H9 (cell line): ENCODE results near the gene MED27. TPM values are rescaled to one million over a fixed set of nuclear protein-coding genes. Genes with fewer than 3 reads are reported as not detected.

ENCODE experiments used
- DNase-seq: peaks from one replicate; pipeline ENCODE4 v3.0.0-alpha.2; 2017
- H2AFZ ChIP-seq: one replicate; pipeline ENCODE4 v1.6.1; 2013; ENCODE audit warnings: mild to moderate bottlenecking, low read length, control low read depth, moderate library complexity
- H2AK5ac ChIP-seq: 2 replicates; pipeline ENCODE4 v1.6.1; 2013; ENCODE audit warnings: low read length, control low read depth, mixed read lengths; ENCODE audit not compliant: insufficient read length
- H2BK120ac ChIP-seq: one replicate; pipeline ENCODE4 v1.6.1; 2013; ENCODE audit warnings: low read depth, mild to moderate bottlenecking, low read length, control low read depth, inconsistent platforms; ENCODE audit not compliant: poor library complexity, severe bottlenecking
- H2BK12ac ChIP-seq: 2 replicates; pipeline ENCODE4 v1.6.1; 2013; ENCODE audit warnings: low read length, control low read depth, mixed read lengths, low read depth; ENCODE audit not compliant: insufficient read length
- H2BK15ac ChIP-seq: 2 replicates; pipeline ENCODE4 v1.6.1; 2013; ENCODE audit warnings: low read depth, low read length, control low read depth
- H2BK20ac ChIP-seq: one replicate; pipeline ENCODE4 v1.6.1; 2013; ENCODE audit warnings: low read depth, mild to moderate bottlenecking, low read length, control low read depth, inconsistent platforms; ENCODE audit not compliant: poor library complexity, severe bottlenecking
- H2BK5ac ChIP-seq: 2 replicates; pipeline ENCODE4 v1.6.1; 2013; ENCODE audit warnings: low read length, control low read depth, mixed read lengths; ENCODE audit not compliant: insufficient read length
- H3K14ac ChIP-seq: 2 replicates; pipeline ENCODE4 v1.6.1; 2013; ENCODE audit warnings: low read length, control low read depth; ENCODE audit not compliant: insufficient read depth
- H3K18ac ChIP-seq: 2 replicates; pipeline ENCODE4 v1.6.1; 2013; ENCODE audit warnings: low read depth, mild to moderate bottlenecking, mixed read lengths, low read length, control low read depth; ENCODE audit not compliant: insufficient read length
- H3K23ac ChIP-seq: 2 replicates; pipeline ENCODE4 v1.6.1; 2013; ENCODE audit warnings: low read length, control low read depth, mixed read lengths, low read depth; ENCODE audit not compliant: insufficient read length
- H3K23me2 ChIP-seq: 2 replicates; pipeline ENCODE4 v1.6.1; 2013; ENCODE audit warnings: low read depth, mild to moderate bottlenecking, mixed read lengths, low read length, control low read depth; ENCODE audit not compliant: insufficient read length, poor library complexity, severe bottlenecking
- H3K27ac ChIP-seq: 2 replicates; pipeline ENCODE4 v1.5.1; 2013; ENCODE audit warnings: low read length, control low read depth, mixed read lengths, low read depth; ENCODE audit not compliant: insufficient read length
- H3K27me3 ChIP-seq: 2 replicates; pipeline ENCODE4 v1.6.1; 2013; ENCODE audit warnings: low read length, control low read depth, inconsistent platforms; ENCODE audit not compliant: insufficient read depth
- H3K4ac ChIP-seq: 2 replicates; pipeline ENCODE4 v1.6.1; 2013; ENCODE audit warnings: low read depth, mild to moderate bottlenecking, control low read depth, inconsistent platforms, low read length, moderate library complexity
- H3K4me1 ChIP-seq: 2 replicates; pipeline ENCODE4 v1.6.1; 2013; ENCODE audit warnings: low read length, control low read depth, inconsistent platforms; ENCODE audit not compliant: insufficient read depth
- H3K4me2 ChIP-seq: 2 replicates; pipeline ENCODE4 v1.6.1; 2013; ENCODE audit warnings: low read length, control low read depth, mixed read lengths; ENCODE audit not compliant: insufficient read length, insufficient read depth
- H3K56ac ChIP-seq: 2 replicates; pipeline ENCODE4 v1.6.1; 2013; ENCODE audit warnings: low read depth, mild to moderate bottlenecking, mixed read lengths, low read length, control low read depth; ENCODE audit not compliant: insufficient read length
- H3K79me1 ChIP-seq: 2 replicates; pipeline ENCODE4 v1.6.1; 2013; ENCODE audit warnings: low read depth, mild to moderate bottlenecking, moderate library complexity, low read length, control low read depth, inconsistent platforms; ENCODE audit not compliant: insufficient read depth, poor library complexity, severe bottlenecking
- H3K79me2 ChIP-seq: 2 replicates; pipeline ENCODE4 v1.6.1; 2013; ENCODE audit warnings: low read length, control low read depth, inconsistent platforms; ENCODE audit not compliant: insufficient read depth
- H3K9ac ChIP-seq: 2 replicates; pipeline ENCODE4 v1.6.1; 2013; ENCODE audit warnings: low read length, control low read depth, mixed read lengths; ENCODE audit not compliant: insufficient read length; ENCODE audit errors: extremely low read depth
- H3K9me3 ChIP-seq: one replicate; pipeline ENCODE4 v1.6.1; 2013; ENCODE audit warnings: low read depth, low read length, inconsistent platforms; ENCODE audit not compliant: control insufficient read depth
- H3T11ph ChIP-seq: one replicate; pipeline ENCODE4 v1.6.1; 2013; ENCODE audit warnings: mild to moderate bottlenecking, low read length, control low read depth, inconsistent platforms
- H4K20me1 ChIP-seq: one replicate; pipeline ENCODE4 v1.6.1; 2013; ENCODE audit not compliant: control insufficient read depth, insufficient read length, insufficient read depth
- H4K5ac ChIP-seq: 2 replicates; pipeline ENCODE4 v1.6.1; 2013; ENCODE audit warnings: low read depth, mild to moderate bottlenecking, mixed read lengths, low read length, control low read depth; ENCODE audit not compliant: insufficient read length
- H4K8ac ChIP-seq: replicated peaks from 2 replicates; pipeline ENCODE4 v1.6.1; 2013; ENCODE audit warnings: low read length, control low read depth, mixed read lengths, low read depth; ENCODE audit not compliant: insufficient read length
- H4K91ac ChIP-seq: 2 replicates; pipeline ENCODE4 v1.6.1; 2013; ENCODE audit warnings: low read depth, mild to moderate bottlenecking, moderate library complexity, mixed read lengths, low read length, control low read depth; ENCODE audit not compliant: insufficient read length
- H3K27ac Mint-ChIP-seq, 3 experiments: 2 replicates in 2 of 3; 3 replicates in 1 of 3; pipeline ENCODE4 v1.8.0; 2020 to 2021; ENCODE audit warnings: mixed read lengths in 3 of 3, mild to moderate bottlenecking in 1 of 3, moderate library complexity in 1 of 3
- H3K27me3 Mint-ChIP-seq: 2 replicates; pipeline ENCODE4 v1.8.0; 2021; ENCODE audit warnings: low read depth, mild to moderate bottlenecking, moderate library complexity, mixed read lengths
- H3K36me3 Mint-ChIP-seq, 3 experiments: 2 replicates in 2 of 3; 3 replicates in 1 of 3; pipeline ENCODE4 v1.8.0; 2020 to 2021; ENCODE audit warnings: low read depth in 3 of 3, mixed read lengths in 3 of 3; ENCODE audit not compliant: insufficient read depth in 1 of 3
- H3K4me1 Mint-ChIP-seq, 2 experiments: 2 replicates each; pipeline ENCODE4 v1.8.0; 2020; ENCODE audit warnings: mixed read lengths in 2 of 2
- H3K4me3 Mint-ChIP-seq, 2 experiments: 2 replicates in 1 of 2; 3 replicates in 1 of 2; pipeline ENCODE4 v1.8.0; 2020 to 2021; ENCODE audit warnings: mild to moderate bottlenecking in 2 of 2, mixed read lengths in 2 of 2, moderate library complexity in 1 of 2
- H3K9me3 Mint-ChIP-seq, 2 experiments: 2 replicates in 1 of 2; 3 replicates in 1 of 2; pipeline ENCODE4 v1.8.0; 2020; ENCODE audit warnings: mild to moderate bottlenecking in 2 of 2, mixed read lengths in 2 of 2, moderate library complexity in 1 of 2
- WGBS: extraction: QIAGEN DNeasy Blood & Tissue Kit; methylation state at CpG from one replicate; pipeline ENCODE4 v1.1.7; 2013; ENCODE audit warnings: missing lambda C conversion rate, low lambda C conversion rate, mixed read lengths; ENCODE audit not compliant: insufficient read length; ENCODE audit errors: extremely low coverage; 5-methylcytosine and 5-hydroxymethylcytosine counted together
- total RNA-seq: library from RNA; stranded (reverse); gene quantifications from 2 replicates; pipeline ENCODE4 v1.2.1, GENCODE V29; 2021
- TF ChIP-seq, protein P1 (sequence below): fragments of 200-600 bp; sonication (generic); conservative IDR thresholded peaks from 3 replicates; pipeline ENCODE4 v1.8.0; 2021; ENCODE audit warnings: antibody characterized with exemption, mild to moderate bottlenecking

MED27 gene
- total RNA-seq, 1 experiment from 2014 or later, result 33.5 TPM

DNA sequence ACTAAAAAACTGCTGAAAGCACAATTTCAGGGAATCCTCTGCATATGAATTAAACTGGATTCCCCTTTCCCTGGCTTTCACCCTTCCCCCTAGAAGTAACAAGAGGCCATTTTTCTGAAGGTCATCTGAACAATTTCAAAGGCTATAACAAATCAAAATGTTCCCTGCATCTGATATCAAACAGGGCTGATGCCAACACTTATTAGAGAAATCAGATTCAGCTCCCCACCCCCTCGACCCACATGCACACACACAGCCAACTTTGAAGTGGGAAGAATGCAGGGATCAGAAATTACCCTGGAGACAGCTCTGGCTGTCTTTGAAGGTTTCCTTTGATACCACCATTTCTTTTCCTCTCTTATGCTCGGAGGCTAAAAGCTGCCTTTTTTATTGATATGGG is 190.7 kb downstream of the MED27 start:
- no peak overlapping the region for H3K4ac ChIP-seq
- Mint-ChIP-seq H3K4me3 (peak overlapping the region in 1 of 2 experiments; percentile 43; a peak in 1 of 5 replicates), H3K27me3 (no peaks in the 10 kb centered on the region), H3K4me1 (peaks cover 57 to 67% of the 10 kb centered on the region in 2 experiments), H3K9me3 (no peaks in the 10 kb centered on the region), H3K27ac (peak overlapping the region in 2 of 3 experiments; percentile 83 to 84; a peak in 4 of 7 replicates), H3K36me3 (no peaks in the 10 kb centered on the region; a peak in 2 of 7 replicates)
- no peak overlapping the region for H2BK12ac ChIP-seq
- H3K4me2 ChIP-seq, result no peak overlapping the region
- no peak overlapping the region for H2BK5ac ChIP-seq
- H3K14ac ChIP-seq, result no peak overlapping the region
- no peak overlapping the region for H4K8ac ChIP-seq
- no peak overlapping the region for H3T11ph ChIP-seq
- no peak overlapping the region for H3K27ac ChIP-seq
- H3K18ac ChIP-seq, result no peak overlapping the region
- H2BK120ac ChIP-seq, result no peak overlapping the region
- no peak overlapping the region for H3K56ac ChIP-seq
- no peak overlapping the region for H3K9ac ChIP-seq
- no peaks in the 10 kb centered on the region for H3K27me3 ChIP-seq
- no peak overlapping the region for H2BK15ac ChIP-seq
- H3K23me2 ChIP-seq, result no peaks in the 10 kb centered on the region
- no peak overlapping the region for H4K91ac ChIP-seq
- no peak overlapping the region for H4K5ac ChIP-seq
- no peak overlapping the region for H2BK20ac ChIP-seq
- H3K23ac ChIP-seq, result no peak overlapping the region
- H4K20me1 ChIP-seq, result no peaks in the 10 kb centered on the region
- no CpG with 5 or more reads among the region's 2 CpGs for WGBS
- H2AFZ ChIP-seq, result no peak overlapping the region
- H3K79me1 ChIP-seq, result no peaks in the 10 kb centered on the region
- TF ChIP-seq, protein P1, sequence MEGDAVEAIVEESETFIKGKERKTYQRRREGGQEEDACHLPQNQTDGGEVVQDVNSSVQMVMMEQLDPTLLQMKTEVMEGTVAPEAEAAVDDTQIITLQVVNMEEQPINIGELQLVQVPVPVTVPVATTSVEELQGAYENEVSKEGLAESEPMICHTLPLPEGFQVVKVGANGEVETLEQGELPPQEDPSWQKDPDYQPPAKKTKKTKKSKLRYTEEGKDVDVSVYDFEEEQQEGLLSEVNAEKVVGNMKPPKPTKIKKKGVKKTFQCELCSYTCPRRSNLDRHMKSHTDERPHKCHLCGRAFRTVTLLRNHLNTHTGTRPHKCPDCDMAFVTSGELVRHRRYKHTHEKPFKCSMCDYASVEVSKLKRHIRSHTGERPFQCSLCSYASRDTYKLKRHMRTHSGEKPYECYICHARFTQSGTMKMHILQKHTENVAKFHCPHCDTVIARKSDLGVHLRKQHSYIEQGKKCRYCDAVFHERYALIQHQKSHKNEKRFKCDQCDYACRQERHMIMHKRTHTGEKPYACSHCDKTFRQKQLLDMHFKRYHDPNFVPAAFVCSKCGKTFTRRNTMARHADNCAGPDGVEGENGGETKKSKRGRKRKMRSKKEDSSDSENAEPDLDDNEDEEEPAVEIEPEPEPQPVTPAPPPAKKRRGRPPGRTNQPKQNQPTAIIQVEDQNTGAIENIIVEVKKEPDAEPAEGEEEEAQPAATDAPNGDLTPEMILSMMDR, result no peak
- H2AK5ac ChIP-seq, result no peak overlapping the region
- DNase-seq, result no peak
- no peaks in the 10 kb centered on the region for H3K9me3 ChIP-seq
- peaks cover 40% of the 10 kb centered on the region for H3K4me1 ChIP-seq
- H3K79me2 ChIP-seq, result no peaks in the 10 kb centered on the region
